PC-9 (cell line): ENCODE measurements around the gene IGF2BP2.

Source experiments
- CTCF ChIP-seq: fragments of 200-600 bp; sonication (generic); conservative IDR thresholded peaks from 2 replicates; pipeline ENCODE4 v1.6.1; 2017; ENCODE audit warnings: mixed run types, antibody characterized with exemption, mild to moderate bottlenecking, moderate library complexity
- EZH2 ChIP-seq: fragments of 200-600 bp; sonication (generic); IDR thresholded peaks from 2 replicates; pipeline ENCODE4 v1.8.0; 2017; ENCODE audit warnings: antibody characterized with exemption, low read depth

- no peak for TF ChIP-seq CTCF
- TF ChIP-seq EZH2, result no peak
These were observed 28.3 kb downstream of the IGF2BP2 start for GRCh38 chr3:185796431-185797107.
